C4-2B (cell line): ENCODE measurements around the gene SOCS7.

Experiments used
- ZFX ChIP-seq: fragments of 450-650 bp; IDR thresholded peaks from 2 replicates; pipeline ENCODE4 v1.6.1; 2017
- TF ChIP-seq, protein P1 (sequence below): fragments of 450-650 bp; conservative IDR thresholded peaks from 2 replicates; pipeline ENCODE4 v1.5.1; 2017; ENCODE audit warnings: mild to moderate bottlenecking

DNA sequence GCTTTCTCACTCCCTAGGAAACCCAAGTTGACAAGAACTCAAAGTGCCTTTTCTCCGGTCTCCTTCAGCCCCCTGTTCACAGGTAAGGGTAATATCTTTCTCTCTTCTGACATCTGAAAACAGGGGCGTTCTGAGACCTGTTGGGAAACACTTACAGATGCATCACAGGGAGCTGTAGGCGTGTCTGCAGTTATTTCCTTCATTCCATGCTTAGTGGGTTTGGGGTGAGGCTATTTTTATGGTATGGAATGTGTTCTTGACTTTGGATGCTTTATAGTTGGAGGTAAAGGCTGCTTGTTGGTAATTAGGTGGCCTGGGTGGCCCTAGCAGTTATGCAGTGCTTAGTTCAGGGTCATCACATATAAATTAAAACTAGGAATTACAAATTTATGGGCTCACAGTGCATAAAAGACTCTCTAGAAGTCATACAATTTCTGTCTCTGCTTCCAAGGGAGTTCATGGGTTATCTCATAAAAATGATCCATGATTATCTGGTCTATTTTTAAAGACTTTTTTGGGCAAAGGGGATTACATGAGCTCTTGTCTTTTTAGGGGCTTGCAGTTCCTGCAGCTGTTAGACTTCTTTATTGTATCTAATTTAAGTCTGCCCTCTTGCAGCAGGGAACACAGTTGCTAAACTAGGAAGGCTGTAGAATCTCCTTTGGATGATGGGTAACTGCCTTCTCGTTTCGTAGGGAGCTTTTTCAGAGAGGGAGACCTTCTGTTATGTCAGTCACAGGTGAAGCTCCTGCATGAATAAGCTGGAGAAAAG is 10.2 kb downstream of the SOCS7 start:
- TF ChIP-seq, protein P1, sequence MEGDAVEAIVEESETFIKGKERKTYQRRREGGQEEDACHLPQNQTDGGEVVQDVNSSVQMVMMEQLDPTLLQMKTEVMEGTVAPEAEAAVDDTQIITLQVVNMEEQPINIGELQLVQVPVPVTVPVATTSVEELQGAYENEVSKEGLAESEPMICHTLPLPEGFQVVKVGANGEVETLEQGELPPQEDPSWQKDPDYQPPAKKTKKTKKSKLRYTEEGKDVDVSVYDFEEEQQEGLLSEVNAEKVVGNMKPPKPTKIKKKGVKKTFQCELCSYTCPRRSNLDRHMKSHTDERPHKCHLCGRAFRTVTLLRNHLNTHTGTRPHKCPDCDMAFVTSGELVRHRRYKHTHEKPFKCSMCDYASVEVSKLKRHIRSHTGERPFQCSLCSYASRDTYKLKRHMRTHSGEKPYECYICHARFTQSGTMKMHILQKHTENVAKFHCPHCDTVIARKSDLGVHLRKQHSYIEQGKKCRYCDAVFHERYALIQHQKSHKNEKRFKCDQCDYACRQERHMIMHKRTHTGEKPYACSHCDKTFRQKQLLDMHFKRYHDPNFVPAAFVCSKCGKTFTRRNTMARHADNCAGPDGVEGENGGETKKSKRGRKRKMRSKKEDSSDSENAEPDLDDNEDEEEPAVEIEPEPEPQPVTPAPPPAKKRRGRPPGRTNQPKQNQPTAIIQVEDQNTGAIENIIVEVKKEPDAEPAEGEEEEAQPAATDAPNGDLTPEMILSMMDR = no peak
- TF ChIP-seq ZFX = no peak
